Activated naive CD8-positive, alpha-beta T cell treated with anti-CD3 and anti-CD28 coated beads, Interleukin-2, amount 10 ng/mL, durations not matched to agents 7 days and 5 days (primary cell): Measurements from ENCODE around the gene TMEM190. TPM values are rescaled to one million over a fixed set of nuclear protein-coding genes. Genes with fewer than 3 reads are reported as not detected.
A peak's percentile ranks its signal among the peaks of the same experiment; 100 is the strongest.

ENCODE experiments used
- ATAC-seq: fragments of 150-1000 bp; cut with Tn5 transposase; one replicate; pipeline ENCODE4 v1.10.0; 2021; ENCODE audit warnings: low read depth, moderate library complexity
- POLR2A ChIA-PET: fragments of 350-600 bp; sonication (Branson Sonifier 250); formaldehyde crosslinking; loops from one replicate; lab custom pipeline; 2021; ENCODE audit warnings: antibody characterized with exemption; lab: Charles Lee
- DNase-seq: peaks from one replicate; pipeline ENCODE4 v3.0.0; 2021
- H3K27ac Mint-ChIP-seq: one replicate; pipeline ENCODE4 v1.8.0; 2022; ENCODE audit warnings: mild to moderate bottlenecking, mixed read lengths
- H3K27me3 Mint-ChIP-seq: one replicate; pipeline ENCODE4 v1.8.0; 2022; ENCODE audit warnings: mild to moderate bottlenecking, moderate library complexity, mixed read lengths
- H3K36me3 Mint-ChIP-seq: one replicate; pipeline ENCODE4 v1.8.0; 2021; ENCODE audit warnings: mild to moderate bottlenecking, mixed read lengths
- H3K4me1 Mint-ChIP-seq: one replicate; pipeline ENCODE4 v1.8.0; 2021; ENCODE audit warnings: mixed read lengths
- H3K4me3 Mint-ChIP-seq: one replicate; pipeline ENCODE4 v1.8.0; 2022; ENCODE audit warnings: mild to moderate bottlenecking, moderate library complexity, mixed read lengths
- H3K9me3 Mint-ChIP-seq: one replicate; pipeline ENCODE4 v1.8.0; 2021; ENCODE audit warnings: mixed read lengths
- total RNA-seq, 2 experiments: library from RNA; stranded (reverse); gene quantifications; one replicate each; pipeline ENCODE4 v1.2.3, GENCODE V29; 2021

The TMEM190 gene
- total RNA-seq, 2 experiments from 2014 or later: not detected

DNA sequence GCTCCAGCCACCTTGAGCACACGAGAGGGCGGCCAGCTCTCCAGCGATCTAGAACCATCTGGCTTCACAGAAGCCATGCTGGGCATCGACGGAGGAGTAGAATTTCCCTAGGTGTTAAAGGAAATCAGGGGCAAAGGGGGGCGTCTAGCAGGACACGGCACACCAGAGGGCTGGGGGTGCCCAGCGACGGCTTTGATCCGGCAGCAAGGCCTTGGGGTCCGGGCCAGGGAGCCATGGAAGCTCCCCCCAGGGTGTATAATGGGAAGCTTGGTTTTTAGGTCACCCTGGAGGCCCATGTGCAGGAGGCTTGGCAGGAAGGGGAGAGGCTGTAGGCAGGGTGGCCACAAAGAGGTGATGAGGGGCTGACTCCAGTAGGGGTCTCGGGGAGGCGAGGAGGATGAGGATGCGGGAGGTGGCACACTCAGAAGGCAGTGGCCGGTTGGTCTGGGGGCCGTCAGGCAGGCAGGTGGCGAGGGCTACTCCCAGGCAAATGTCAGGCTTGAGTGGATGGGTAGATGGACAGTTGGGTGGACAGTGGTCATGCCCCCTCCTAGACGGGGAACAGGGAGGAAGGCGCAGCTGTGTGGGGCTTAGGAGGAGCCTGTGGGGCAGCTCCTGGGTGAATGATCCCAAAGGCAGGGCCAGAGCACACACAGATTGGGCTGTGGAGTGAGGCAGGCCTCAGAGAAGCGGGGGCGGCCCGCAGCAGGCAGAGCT is 31.4 kb upstream of the TMEM190 start:
- ATAC-seq (no peak), DNase-seq (no peak)
- no peaks in the 10 kb centered on the region for H3K27me3 Mint-ChIP-seq
- no peak overlapping the region for H3K4me3 Mint-ChIP-seq
- H3K4me1 Mint-ChIP-seq: peaks cover 6% of the 10 kb centered on the region
- no peak overlapping the region for H3K27ac Mint-ChIP-seq
- POLR2A ChIA-PET: interaction anchor here (1.3 kb wide), 1 partner anchor 38 kb away, joined by 3 read pairs; no protein-coding TSS in a partner anchor
- H3K9me3 Mint-ChIP-seq: no peaks in the 10 kb centered on the region
- H3K36me3 Mint-ChIP-seq: peaks cover 11% of the 10 kb centered on the region

DNA sequence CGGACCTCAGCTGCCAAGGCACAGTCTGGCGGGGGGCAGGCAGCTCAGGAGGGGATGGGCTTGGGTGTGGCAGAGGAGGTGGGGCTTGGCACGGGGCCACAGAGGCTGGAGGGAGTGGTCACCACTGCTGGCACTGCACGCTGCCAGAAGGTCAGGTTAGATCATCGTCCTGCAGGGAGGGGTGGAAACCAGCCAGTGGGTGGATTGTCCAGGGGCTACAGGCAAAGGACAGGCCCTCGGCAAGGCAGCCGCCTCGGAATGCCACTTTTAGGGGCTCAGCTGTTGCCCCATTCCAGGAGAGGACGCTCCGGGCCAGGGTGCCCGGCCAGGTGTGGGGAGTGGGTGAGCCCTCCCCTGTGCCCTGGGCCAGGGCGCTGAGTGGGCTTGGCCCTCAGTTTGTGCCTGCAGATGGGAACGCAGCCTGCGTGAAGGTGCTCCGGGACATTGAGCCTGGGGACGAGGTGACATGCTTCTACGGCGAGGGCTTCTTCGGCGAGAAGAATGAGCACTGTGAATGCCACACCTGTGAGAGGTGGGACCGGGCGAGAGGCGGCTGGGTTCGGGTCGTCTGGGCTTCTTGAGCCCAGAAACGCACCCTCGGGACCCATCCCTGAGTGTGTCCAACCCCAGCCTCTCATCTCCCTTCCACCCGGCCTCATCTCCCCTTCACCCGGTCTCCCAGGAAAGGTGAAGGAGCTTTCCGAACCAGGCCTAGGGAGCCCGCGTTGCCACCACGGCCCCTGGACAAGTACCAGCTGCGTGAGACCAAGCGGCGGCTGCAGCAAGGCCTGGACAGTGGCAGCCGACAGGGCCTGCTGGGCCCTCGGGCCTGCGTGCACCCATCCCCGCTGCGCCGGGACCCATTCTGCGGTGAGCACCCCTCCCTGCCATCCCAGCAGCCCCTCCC is 30.6 kb upstream of the TMEM190 start:
- Mint-ChIP-seq H3K4me3 (no peak overlapping the region), H3K27me3 (peaks cover under 1% of the 10 kb centered on the region), H3K27ac (no peak overlapping the region), H3K9me3 (no peaks in the 10 kb centered on the region), H3K36me3 (peaks cover 11% of the 10 kb centered on the region), H3K4me1 (peaks cover 6% of the 10 kb centered on the region)
- DNase-seq (no peak), ATAC-seq (no peak)
- POLR2A ChIA-PET: interaction anchor here (1.3 kb wide), 1 partner anchor 37 kb away, joined by 3 read pairs; no protein-coding TSS in a partner anchor

DNA sequence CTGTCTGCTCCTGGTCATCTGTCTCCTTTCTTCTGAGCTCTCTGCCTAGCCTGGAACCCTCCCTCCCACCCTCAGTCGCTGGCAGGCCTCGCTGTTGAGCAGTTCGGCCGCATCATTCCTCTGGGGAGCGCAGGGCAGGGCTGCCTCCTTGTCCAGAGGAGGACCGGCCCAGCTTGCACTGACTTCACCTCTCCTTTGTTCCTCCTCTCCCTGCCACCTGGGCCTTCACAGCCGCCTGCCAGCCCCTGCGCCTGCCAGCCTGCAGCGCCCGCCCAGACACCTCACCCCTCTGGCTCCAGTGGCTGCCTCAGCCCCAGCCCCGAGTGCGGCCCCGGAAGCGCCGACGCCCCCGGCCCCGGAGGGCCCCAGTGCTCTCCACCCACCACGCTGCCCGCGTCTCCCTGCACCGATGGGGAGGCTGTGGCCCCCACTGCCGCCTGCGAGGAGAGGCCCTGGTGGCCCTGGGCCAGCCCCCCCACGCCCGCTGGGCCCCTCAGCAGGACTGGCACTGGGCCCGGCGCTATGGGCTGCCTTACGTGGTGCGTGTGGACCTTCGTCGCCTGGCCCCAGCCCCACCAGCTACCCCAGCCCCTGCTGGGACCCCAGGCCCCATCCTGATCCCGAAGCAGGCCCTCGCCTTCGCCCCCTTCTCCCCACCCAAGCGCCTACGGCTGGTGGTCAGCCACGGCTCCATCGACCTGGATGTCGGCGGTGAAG is 29.7 kb upstream of the TMEM190 start:
- H3K27ac Mint-ChIP-seq: no peak overlapping the region
- ATAC-seq (no peak), DNase-seq (no peak)
- POLR2A ChIA-PET: interaction anchor here (1.2 kb wide), 1 partner anchor 22 kb away, joined by 3 read pairs; the partner anchor contains the start of gene TMEM150B
- H3K4me1 Mint-ChIP-seq: peaks cover 8% of the 10 kb centered on the region
- no peak overlapping the region for H3K4me3 Mint-ChIP-seq
- peaks cover 9% of the 10 kb centered on the region for H3K36me3 Mint-ChIP-seq
- peaks cover 8% of the 10 kb centered on the region for H3K27me3 Mint-ChIP-seq
- H3K9me3 Mint-ChIP-seq: no peaks in the 10 kb centered on the region

DNA sequence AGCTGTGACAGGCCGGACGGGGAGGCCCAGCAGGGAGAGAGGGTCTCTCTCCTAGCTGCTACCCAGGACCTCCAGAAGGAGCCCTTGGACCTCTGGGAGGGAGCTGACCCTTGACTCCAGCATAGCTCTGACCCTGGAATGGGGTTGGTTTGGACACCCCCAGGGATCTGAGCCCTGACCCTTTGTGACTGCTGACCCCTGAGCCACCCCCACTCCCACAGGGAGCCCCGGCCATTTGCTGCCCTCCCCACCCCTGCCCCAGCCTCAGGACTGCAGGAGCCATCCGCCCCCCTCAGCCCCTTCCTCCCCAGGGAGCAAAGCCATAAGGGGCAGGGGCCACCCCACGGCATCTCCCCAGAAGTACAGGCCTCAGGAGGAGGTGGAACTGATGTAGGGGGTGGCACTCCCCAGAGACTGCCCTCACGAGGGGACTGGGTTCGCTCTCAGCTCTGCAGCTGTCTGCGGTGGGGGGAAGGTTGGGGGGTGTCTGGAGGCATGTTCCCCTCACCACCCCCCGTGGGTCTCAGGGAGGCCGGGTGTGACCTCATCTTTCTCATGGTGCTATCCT is 29.1 kb upstream of the TMEM190 start:
- no peak for DNase-seq
- Mint-ChIP-seq H3K4me3 (no peak overlapping the region), H3K9me3 (no peaks in the 10 kb centered on the region), H3K36me3 (peaks cover 9% of the 10 kb centered on the region), H3K4me1 (peaks cover 11% of the 10 kb centered on the region), H3K27me3 (peaks cover 13% of the 10 kb centered on the region), H3K27ac (no peak overlapping the region)
- no peak for ATAC-seq
- POLR2A ChIA-PET: interaction anchor here (0.5 to 1.8 kb wide), 3 partner anchors 8 to 277 kb away, joined by 3 to 7 read pairs (median 3); partner anchors contain the start of genes KMT5C, TMEM150B and ZNF784

DNA sequence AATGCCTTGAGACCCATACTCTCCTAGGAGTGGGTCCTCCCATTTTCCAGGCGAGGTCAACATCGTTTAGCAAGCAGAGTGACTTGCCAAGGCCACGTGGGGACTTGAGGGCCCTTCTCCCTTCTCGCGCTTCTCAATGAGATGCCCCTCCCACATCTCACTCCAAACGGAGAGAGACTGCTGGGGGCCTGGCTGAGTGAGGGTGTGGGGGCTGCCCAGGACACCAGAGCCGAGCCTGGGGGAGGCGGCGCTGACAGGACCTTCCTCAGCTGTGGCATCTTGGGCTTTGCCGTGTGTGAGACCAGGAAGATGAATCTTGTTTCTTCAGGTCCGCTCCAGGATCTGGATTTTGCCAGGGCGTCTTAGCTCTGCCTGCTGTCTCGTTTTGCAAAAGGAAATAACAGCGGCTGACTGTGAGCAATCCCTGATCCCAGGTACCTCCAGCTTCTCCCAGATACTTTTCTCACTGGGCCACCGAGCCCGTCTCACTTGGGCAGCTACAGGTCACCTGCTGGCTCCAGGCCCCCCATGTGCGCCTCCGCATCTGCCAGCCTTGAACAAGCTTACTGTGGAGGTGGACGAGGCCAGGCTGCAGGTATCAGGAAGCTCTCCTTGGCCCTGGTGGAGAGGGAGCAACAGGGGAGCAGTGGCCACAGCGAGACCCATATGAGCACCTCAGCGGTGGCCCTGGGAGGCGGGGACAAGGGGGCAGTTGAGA is 28.1 kb upstream of the TMEM190 start:
- ATAC-seq: no peak
- POLR2A ChIA-PET: interaction anchor here (0.5 to 1.8 kb wide), 3 partner anchors 9 to 61 kb away, joined by 3 to 7 read pairs (median 3); partner anchors contain the start of genes KMT5C and TMEM150B

DNA sequence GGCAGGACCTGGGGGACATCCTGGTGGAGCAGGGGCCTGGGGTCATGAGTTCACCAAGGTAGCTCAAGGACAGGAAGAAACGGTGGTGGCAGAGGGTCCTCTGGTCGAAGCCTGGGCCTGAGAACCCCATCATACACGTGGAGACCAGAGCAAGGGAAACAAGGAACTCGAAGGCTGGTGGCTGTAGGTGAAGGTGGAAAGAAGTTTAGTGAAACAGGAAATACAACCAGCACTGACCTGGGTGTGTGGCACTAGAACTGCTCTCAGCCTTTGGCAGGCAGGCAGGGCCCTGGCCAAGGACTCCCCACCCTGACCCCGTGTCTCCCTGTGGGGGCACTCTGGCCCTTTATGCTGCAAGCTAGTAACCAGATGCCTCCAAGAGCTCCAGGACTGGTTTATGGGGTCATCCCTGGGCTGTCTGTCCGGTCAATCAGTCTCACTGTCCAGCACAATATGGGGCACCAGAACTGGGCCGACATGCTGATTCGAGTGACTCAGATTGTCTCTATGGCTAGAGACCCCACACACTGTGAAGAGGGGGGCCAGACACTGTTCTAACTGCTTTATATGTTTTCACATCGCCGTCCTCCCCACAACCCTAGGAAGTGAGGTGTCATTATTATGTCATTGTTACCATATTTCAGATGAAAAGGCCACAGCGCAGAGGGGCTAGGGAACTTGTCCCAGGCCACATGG is 25.9 kb upstream of the TMEM190 start:
- DNase-seq: peak; percentile 27
- ATAC-seq: no peak
- H3K27me3 Mint-ChIP-seq: peaks cover 34% of the 10 kb centered on the region
- POLR2A ChIA-PET: interaction anchor here (0.6 to 2.8 kb wide), 5 partner anchors 10 to 869 kb away, joined by 3 to 15 read pairs (median 3); partner anchors contain the start of genes KMT5C and UBE2S
- peaks cover 16% of the 10 kb centered on the region for H3K4me1 Mint-ChIP-seq
- peaks cover 4% of the 10 kb centered on the region for H3K36me3 Mint-ChIP-seq
- H3K4me3 Mint-ChIP-seq: no peak overlapping the region
- H3K9me3 Mint-ChIP-seq: no peaks in the 10 kb centered on the region
- no peak overlapping the region for H3K27ac Mint-ChIP-seq

More for the DNA sequence above, 28.1 kb upstream of the TMEM190 start:
- H3K4me3 Mint-ChIP-seq: no peak overlapping the region
- peaks cover 13% of the 10 kb centered on the region for H3K4me1 Mint-ChIP-seq
- no peak for DNase-seq
- no peaks in the 10 kb centered on the region for H3K9me3 Mint-ChIP-seq
- H3K27me3 Mint-ChIP-seq: peaks cover 23% of the 10 kb centered on the region
- no peak overlapping the region for H3K27ac Mint-ChIP-seq
- H3K36me3 Mint-ChIP-seq: peaks cover 4% of the 10 kb centered on the region

DNA sequence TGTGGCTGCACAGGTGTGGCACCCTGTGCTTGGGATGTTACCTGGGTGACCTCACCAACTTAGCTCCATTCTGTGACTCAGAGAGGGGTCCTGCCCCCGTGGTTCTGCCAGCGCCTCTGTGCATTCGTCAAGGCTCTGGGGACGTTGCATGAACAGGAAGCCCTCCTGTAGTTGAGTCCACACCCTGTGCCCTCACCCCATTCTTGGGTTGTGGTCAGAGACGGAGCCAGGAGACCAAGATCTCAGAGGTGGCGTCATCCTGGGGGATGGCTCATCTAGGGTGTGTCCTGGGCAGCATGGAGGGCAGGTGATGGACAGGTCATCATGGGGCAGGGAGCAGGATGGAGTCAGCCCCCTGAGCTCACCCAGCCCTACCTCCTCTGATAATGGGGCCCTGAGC is 24.6 kb upstream of the TMEM190 start:
- no peak overlapping the region for H3K4me3 Mint-ChIP-seq
- ATAC-seq (no peak), DNase-seq (peak; percentile 27)
- H3K27ac Mint-ChIP-seq: peak overlapping the region; percentile 35
- peaks cover 16% of the 10 kb centered on the region for H3K4me1 Mint-ChIP-seq
- peaks cover 4% of the 10 kb centered on the region for H3K36me3 Mint-ChIP-seq
- POLR2A ChIA-PET: interaction anchor here (0.8 to 2.8 kb wide), 4 partner anchors 13 to 55 kb away, joined by 3 to 15 read pairs (median 3); partner anchors contain the start of genes KMT5C, TMEM238 and UBE2S
- H3K27me3 Mint-ChIP-seq: peaks cover 39% of the 10 kb centered on the region
- H3K9me3 Mint-ChIP-seq: no peaks in the 10 kb centered on the region

DNA sequence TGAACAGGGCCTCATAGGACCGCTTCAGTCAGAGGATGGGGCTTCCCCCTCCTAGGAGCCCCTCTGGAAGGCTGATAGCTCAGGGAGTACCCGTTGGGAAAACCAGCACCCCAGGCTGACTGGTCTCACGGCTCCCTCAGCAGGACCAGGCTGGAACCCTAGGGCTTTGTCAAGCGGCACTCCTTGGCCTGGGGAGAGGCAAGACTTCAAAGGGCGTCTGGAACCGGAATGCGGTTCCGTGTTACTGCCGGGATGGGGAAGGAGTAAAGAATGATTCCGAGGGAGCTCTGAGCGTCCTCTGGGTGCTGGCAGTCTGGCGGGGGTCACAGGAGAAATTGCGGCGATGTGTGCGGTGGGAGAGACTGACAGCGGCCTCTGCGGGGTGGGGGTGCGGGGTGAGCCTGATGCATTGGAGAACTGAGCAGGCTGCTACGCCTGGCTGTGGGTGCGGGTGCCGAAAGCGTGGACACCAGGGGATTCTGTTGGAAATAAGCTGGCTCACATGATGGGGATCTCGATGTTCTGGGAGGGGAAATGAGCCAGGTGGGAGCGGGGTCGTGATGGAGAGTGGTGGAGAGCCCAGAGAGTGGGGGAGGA is 24.0 kb upstream of the TMEM190 start:
- peaks cover 4% of the 10 kb centered on the region for H3K36me3 Mint-ChIP-seq
- peaks cover 44% of the 10 kb centered on the region for H3K27me3 Mint-ChIP-seq
- H3K4me3 Mint-ChIP-seq: peak overlapping the region; percentile 86
- no peaks in the 10 kb centered on the region for H3K9me3 Mint-ChIP-seq
- DNase-seq (no peak), ATAC-seq (no peak)
- H3K4me1 Mint-ChIP-seq: peaks cover 16% of the 10 kb centered on the region
- POLR2A ChIA-PET: interaction anchor here (0.8 kb wide), 2 partner anchors 31 to 55 kb away, joined by 3 read pairs; partner anchors contain the start of genes TMEM238 and UBE2S
- H3K27ac Mint-ChIP-seq: no peak overlapping the region

DNA sequence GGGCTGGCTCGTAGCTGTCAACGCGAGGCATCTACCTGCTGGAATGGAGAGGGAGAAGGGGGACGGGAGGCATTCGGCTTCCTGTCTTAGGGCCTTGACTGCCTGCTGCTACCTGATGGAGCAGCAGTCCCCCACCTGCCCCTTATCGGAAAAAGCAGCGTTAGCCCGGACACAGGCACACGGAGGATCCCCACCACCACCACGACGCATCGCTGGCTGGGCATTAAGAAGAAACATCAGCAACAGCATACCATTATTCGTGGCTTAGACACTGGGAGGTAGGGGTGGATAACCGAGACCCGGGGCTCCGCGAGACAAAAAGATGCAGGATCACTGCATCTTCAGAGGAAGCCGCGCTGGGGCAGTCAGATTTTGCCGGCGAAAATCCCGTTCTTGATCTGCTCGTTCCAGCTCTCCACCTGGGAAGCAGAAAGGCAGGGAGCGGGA is 23.2 kb upstream of the TMEM190 start:
- H3K4me3 Mint-ChIP-seq: peak overlapping the region; percentile 86
- no peak overlapping the region for H3K27ac Mint-ChIP-seq
- no peak for DNase-seq

DNA sequence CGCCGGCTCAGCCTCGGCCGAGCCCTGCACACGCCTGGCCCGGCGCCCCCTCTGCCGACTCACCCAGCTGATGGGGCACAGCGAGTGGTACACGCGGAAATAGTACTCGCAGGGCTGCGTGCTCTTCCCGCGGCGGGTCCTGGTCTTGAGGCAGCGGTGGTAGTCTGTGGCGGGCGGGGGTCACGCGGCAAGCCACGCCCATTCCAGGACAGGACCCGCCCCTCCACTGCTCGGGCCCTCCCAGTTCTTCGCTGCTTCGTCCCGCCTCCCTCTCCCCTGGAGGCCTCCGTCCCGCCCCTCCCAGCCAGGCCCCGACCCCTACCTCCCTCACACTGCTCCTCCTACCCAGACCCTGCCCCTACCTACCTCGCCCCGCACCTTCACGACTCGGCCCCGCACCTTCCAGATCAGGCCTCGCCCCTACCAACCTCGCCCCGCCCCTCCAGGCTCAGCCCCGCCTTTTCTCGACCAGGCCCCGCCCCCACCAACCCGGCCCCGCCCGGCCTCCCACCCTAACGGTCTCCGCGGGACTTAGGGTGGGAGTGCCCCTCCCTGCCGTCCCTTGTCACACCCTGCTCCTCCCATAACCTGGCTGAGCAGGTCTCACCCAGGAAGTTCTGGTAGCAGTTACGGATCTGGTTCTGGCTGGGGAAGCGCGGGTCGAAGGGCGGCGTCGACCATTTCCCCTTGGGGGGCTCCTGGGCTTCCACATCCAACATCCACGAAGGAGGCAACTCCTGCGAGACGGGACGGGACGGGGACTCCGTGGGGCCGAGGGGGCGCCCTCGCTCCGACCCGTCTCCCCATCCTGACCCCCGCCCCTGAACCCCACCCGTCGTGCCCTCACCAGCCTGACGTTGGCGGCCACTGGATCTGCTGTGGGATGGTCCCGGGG is 22.6 kb upstream of the TMEM190 start:
- H3K9me3 Mint-ChIP-seq: no peaks in the 10 kb centered on the region
- no peak overlapping the region for H3K27ac Mint-ChIP-seq
- POLR2A ChIA-PET: interaction anchor here (2.0 kb wide), 1 partner anchor 15 kb away, joined by 6 read pairs; the partner anchor contains the start of gene KMT5C
- peaks cover 16% of the 10 kb centered on the region for H3K4me1 Mint-ChIP-seq
- ATAC-seq (peak; percentile 75), DNase-seq (peak; percentile 77)
- no peaks in the 10 kb centered on the region for H3K36me3 Mint-ChIP-seq
- peaks cover 44% of the 10 kb centered on the region for H3K27me3 Mint-ChIP-seq
- peak overlapping the region; percentile 86 for H3K4me3 Mint-ChIP-seq

More for the DNA sequence above, 23.2 kb upstream of the TMEM190 start:
- Mint-ChIP-seq H3K36me3 (no peaks in the 10 kb centered on the region), H3K9me3 (no peaks in the 10 kb centered on the region), H3K4me1 (peaks cover 16% of the 10 kb centered on the region), H3K27me3 (peaks cover 44% of the 10 kb centered on the region)
- ATAC-seq: peak; percentile 4
- POLR2A ChIA-PET: no interaction called here
